ENCODE data around the gene ALDH1A2. TPM values are rescaled to one million over a fixed set of nuclear protein-coding genes. Genes with fewer than 3 reads are reported as not detected.

The ALDH1A2 gene
- total RNA-seq (2021; ENCODE audit: unreplicated experiment), result 0.98 TPM
- polyA plus RNA-seq (2012; ENCODE audit: insufficient read length), result not detected
- Bru-seq, nascent RNA, result percentile 15 among the genes with signal in this experiment
- BruChase-seq, experiment 1, labeled RNA remaining after a 2-hour chase, result percentile 21 among the genes with signal in this experiment
- percentile 16 among the genes with signal in this experiment for BruChase-seq, experiment 2, labeled RNA remaining after a 6-hour chase
- long read RNA-seq, result 0 reads

GRCh38 chr15:58065445-58066041, at the start of gene ALDH1A2:
ALDH1A2 (minus strand) TSS chr15:58065711; CDS start chr15:58065650, 61 bp downstream.
- intact Hi-C loops (cut with micrococcal nuclease; ENCODE audit: unreplicated experiment) (no loop called here), in situ Hi-C loops (cut with HindIII; ENCODE audit: low pct_unique_long_range_greater_than_20kb, low sequenced_read_pairs) (no loop called here)
- POLR2A ChIA-PET, result no interaction called here
- no peak within 1 kb of the TSS for H3K27ac ChIP-seq (ENCODE audit: low read length)
- CTCF ChIA-PET, result no interaction called here
- DNase-seq (ENCODE audit: low read depth, low spot score), result no peak
- peaks cover 20% of the 10 kb centered on the region for H3K27me3 ChIP-seq (ENCODE audit: control insufficient read depth, insufficient read depth, low read length)
- TF ChIP-seq SIN3A (IDR thresholded peaks at IDR 0.05; ENCODE audit: borderline replicate concordance, insufficient read depth, low read depth, low read length), result no peak
- TF ChIP-seq REST (IDR thresholded peaks at IDR 0.05; ENCODE audit: insufficient read depth in 1 of 2, low read depth in 2 of 2, low read length in 1 of 2), result no peak
- no peak for TF ChIP-seq CTCF (IDR thresholded peaks at IDR 0.05)
- no peak for TF ChIP-seq POLR2AphosphoS5 (IDR thresholded peaks at IDR 0.05; ENCODE audit: low read depth, low read length)
- no peak for TF ChIP-seq TCF7L2 (IDR thresholded peaks at IDR 0.05; ENCODE audit: low read depth, low read length)
- no peaks in the 10 kb centered on the region for H3K4me1 ChIP-seq (ENCODE audit: control insufficient read depth, insufficient read depth, low read length)
- H3K4me3 ChIP-seq (ENCODE audit: low read depth in 2 of 2, low read length in 2 of 2), result no peak within 1 kb of the TSS; a peak in 1 of 4 replicates
- no peak for ATAC-seq
- no TSS peak for BruUV-seq (replicated peaks)
- no peaks in the 10 kb centered on the region for H3K36me3 ChIP-seq (ENCODE audit: control insufficient read depth, insufficient read depth, low read length)
- no peaks in the 10 kb centered on the region for H3K9me3 ChIP-seq (ENCODE audit: control insufficient read depth, insufficient read depth, low read depth, low read length)

GRCh38 chr15:58114812-58115211, 49.3 kb upstream of the ALDH1A2 start:
- ATAC-seq (no peak), DNase-seq (ENCODE audit: low read depth, low spot score) (no peak)
- H3K4me3 ChIP-seq (ENCODE audit: low read depth in 2 of 2, low read length in 2 of 2), result no peak overlapping the region
- ChIA-PET POLR2A (no interaction called here), CTCF (no interaction called here)
- no peaks in the 10 kb centered on the region for H3K9me3 ChIP-seq (ENCODE audit: control insufficient read depth, insufficient read depth, low read depth, low read length)
- intact Hi-C loops (cut with micrococcal nuclease; ENCODE audit: unreplicated experiment), result loop anchor here (1.0 kb wide), 1 partner anchor 67 kb away; no protein-coding TSS in a partner anchor
- BruUV-seq (replicated peaks), result no TSS peak
- no peak overlapping the region for H3K27ac ChIP-seq (ENCODE audit: low read length)
- 0 out of 2 replicates have a peak, but pooled peaks cover 2% of the 10 kb centered on the region for H3K27me3 ChIP-seq (ENCODE audit: control insufficient read depth, insufficient read depth, low read length)
- no peaks in the 10 kb centered on the region for H3K4me1 ChIP-seq (ENCODE audit: control insufficient read depth, insufficient read depth, low read length)
- in situ Hi-C loops (cut with HindIII; ENCODE audit: low pct_unique_long_range_greater_than_20kb, low sequenced_read_pairs), result no loop called here
- H3K36me3 ChIP-seq (ENCODE audit: control insufficient read depth, insufficient read depth, low read length), result no peaks in the 10 kb centered on the region
- TF ChIP-seq TCF7L2 (IDR thresholded peaks at IDR 0.05; ENCODE audit: low read depth, low read length), result no peak
- TF ChIP-seq SIN3A (IDR thresholded peaks at IDR 0.05; ENCODE audit: borderline replicate concordance, insufficient read depth, low read depth, low read length), result no peak
- no peak for TF ChIP-seq REST (IDR thresholded peaks at IDR 0.05; ENCODE audit: insufficient read depth in 1 of 2, low read depth in 2 of 2, low read length in 1 of 2)
- TF ChIP-seq POLR2AphosphoS5 (IDR thresholded peaks at IDR 0.05; ENCODE audit: low read depth, low read length), result no peak
- TF ChIP-seq CTCF (IDR thresholded peaks at IDR 0.05), result no peak

All from Panc1 (cell line).